Measurements from ENCODE around the gene SFT2D3.

Gene SFT2D3

DNA sequence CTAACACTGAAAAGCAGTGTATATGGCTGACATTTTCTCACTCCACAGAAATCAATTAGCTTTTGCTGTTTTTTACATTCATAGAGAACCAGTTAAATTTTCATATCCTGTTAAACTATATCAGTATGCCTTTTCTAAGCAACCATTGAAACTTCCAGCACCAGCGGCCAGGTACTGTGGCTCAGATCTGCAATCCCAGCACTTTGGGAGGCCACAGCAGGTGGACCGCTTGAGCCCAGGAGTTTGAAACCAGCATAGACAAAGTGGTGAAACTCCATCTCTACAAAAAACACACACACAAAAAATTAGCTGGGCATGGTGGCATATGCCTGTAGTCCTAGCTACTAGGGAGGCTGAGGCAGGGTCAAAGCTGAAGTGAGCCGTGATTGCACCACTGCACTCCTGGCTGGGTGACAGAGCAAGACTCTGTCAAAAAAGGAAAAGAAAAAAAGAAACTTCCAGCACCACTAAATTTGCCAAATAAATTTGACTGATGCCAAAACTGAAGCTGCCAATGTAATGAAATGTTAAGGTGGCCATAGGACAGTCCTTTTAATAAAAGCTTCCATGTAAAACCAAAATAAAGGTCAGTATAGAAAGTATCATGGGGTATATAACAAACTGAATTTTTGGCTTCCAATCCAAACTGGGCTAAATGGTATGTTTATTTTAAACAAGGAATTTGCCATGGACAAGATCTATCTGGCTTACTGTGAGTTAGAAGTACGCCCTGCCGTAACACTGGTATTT lies 3.5 kb downstream of the SFT2D3 start:
- DNase-seq (ENCODE audit: low read depth, low spot score) = no peak
- no peak overlapping the region for H3K27ac ChIP-seq

DNA sequence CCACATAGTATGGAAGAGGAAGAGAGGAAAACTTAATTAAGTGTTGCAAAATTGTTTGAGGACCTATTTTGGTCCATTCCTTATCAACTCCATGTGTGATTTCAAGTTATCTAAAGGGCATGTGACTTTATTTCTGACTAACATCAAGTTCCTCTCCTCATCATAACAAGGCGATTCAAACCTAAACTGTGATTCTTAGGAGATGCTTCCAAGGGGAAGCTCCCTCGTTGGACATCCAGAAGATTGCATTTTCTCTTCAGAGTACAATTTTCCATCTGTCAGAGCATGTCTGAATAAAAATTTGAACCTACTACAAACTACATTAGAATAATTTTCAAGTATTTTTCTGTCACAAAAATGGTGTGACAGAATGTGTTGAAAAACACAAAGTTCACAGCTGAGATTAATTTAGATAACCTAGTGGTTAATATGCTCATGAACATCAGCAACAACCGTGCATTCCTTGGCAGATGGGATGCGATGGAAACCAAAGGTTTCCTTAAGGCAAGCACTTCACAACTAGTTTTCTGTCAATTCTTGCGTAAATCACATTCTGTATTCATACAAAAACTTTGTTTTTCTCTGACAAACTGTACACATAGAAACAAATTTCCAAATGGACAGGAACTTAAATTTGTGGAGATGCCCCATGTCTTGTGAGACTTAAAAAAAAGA lies 4.2 kb downstream of the SFT2D3 start:
- no peak overlapping the region for H3K27ac ChIP-seq
- DNase-seq (ENCODE audit: low read depth, low spot score) = no peak

DNA sequence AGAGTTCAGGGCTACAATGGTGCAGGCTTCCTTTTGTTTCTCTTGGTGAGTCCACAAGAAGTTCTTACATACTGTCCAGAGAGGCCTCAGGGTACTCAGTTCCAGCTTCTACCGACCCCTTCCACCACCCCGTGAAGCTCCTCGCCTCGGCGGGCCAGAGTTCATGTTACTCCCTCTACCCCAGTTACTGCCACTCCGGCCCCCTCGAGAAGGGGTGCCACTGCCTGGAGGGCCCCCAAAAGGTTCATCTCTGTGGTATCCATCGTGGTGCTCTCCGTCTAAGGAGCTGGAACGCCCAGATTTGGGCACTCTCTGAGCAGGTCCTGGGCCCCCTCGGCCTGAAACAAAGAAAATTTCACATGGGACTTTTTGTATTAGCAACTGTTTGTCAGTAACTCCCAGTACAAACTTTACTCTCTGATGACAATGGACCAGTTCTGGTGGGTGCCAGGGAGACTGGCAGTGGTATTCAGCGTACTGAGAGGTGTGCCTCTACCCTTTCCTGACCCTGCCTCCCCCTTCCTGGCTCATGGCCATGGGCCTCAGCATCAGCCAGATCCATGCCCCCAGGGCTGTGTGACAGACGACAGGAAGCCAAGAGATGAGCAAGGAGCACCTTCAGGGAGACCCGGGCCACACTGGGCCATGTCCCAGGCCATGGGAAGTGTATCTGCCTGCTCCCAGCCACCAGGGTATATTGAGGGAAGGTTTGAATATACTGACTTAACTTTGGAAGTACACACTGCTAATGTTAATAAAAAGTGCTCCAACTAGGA lies 5.1 kb downstream of the SFT2D3 start:
- DNase-seq (ENCODE audit: low read depth, low spot score) = no peak
- no peak overlapping the region for H3K27ac ChIP-seq

DNA sequence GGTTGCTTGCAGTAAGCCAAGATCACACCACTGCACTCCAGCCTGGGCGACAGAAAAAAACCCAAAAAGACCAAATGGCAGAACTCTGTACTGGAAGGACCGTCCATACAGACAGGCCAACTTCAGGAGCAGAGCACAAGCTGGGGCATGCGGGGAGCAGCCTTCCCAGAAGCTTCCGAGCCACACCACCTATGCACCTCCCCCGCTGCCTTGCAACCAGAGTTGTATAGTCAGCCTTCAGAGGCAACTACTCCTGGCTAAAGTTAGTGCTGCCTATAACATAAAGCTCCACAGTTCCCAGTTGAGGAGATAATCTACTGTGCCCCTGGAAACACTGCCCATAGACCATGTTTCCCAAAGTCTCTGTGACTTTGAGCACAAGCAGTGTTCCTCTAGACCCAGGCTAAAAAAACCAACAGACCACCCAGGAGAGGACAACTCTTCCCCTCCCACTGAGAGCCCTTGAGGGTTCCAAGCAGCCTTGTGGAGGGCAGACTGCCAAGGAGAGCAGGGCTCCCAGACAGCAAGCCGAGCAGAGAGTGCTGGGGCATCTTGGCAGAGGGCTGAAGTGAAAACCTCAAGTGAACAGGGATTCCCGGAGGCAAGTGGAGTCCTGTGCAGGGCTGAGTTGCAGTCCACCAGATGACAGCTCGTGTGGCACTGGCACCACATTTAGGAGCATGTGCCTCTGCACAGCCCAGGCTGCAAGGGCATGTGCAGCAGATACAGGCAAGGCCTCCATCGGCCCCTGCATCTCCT lies 6.8 kb downstream of the SFT2D3 start:
- no peak for DNase-seq (ENCODE audit: low read depth, low spot score)
- no peak overlapping the region for H3K27ac ChIP-seq

DNA sequence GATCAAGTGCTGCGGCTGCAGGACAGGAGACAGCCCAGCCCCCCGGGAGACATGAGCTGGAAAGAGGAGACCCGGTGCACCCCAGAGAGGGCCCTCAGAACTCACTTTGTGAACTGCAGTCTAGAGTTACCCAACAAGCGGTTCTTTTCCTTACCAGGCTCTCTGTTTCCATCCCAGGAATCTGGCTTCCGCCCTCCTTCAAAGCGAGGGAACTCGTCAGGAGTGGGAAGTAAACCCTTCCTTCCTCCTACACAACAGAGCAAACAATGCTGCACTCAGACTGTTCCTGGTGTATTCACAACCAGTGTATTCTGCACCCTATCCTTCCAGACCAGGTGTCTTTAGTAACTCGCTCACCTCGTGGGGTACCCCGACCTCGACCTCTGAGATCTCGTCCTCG lies 8.0 kb downstream of the SFT2D3 start:
- DNase-seq (ENCODE audit: low read depth, low spot score) = no peak
- no peak overlapping the region for H3K27ac ChIP-seq

DNA sequence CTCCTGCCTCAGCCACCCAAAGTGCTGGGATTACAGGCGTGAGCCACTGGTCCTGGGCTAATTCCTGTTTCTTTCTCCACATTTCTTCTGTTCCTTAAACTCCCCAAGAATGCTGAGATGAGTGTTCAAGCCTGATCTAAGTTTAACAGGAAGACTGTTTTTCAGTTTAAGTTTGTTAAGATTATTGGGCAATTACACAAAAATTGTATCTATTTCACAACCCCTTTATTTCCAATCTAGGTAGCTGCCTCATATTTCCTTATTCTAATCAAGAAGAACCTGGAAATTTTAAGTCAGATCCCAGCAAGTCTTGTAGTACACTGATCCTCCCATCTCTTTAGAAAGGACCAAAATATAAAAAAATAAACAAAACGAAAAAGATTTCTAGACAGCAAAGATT lies 11.7 kb downstream of the SFT2D3 start:
- no peak overlapping the region for H3K27ac ChIP-seq
- DNase-seq (ENCODE audit: low read depth, low spot score) = no peak

DNA sequence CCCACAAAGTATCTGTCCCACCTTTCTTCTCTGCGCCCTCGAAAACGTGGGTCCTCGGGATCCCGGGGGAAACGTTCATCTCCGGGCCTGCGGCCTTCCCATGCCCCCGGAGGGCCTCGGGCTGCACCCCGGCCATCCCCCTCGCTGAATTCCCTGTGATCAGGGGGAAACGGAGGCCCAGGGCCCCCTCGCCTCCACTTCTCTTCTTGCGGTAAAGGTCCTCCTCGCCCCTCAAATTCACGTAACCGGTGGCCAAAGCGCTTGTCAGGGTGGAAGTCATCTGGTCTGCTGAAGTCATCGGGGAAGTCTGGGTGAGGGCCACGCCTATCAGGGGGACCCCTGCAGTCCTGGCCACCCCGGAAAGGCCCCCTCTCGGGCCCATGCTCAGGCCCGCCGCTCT lies 12.3 kb downstream of the SFT2D3 start:
- H3K27ac ChIP-seq = peak overlapping the region; percentile 16
- no peak for DNase-seq (ENCODE audit: low read depth, low spot score)

DNA sequence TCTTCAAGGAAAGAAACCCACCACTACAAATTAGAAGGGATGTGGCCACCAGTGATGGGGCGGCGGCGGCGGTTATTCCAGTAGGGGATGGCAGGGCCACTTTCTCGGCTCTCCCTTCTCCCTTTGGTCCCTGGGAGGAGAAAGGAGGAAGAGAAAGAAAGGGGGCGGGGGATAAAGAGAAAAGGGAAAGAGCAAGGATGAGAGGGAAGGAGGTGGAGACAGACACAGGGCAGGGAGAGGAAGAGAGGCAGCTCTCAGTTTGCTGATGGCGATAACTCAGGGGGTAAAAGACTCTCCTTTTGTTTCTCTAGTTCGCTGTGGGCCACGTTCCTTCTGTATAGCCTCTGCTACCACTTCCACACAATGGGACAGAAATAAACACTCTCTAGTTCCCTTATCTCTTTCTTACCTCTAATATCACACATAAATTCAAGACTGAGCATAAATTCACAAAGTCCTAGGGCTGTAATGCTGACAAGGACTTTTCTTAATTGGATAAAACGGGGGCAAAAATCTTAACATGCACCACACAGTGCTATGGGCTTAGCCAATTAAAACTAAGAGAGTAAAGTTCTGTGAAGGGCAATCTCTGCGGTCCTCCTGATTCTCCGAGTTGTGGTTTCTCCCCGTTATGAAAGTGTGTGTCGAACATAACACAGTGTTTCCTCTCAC lies 14.6 kb downstream of the SFT2D3 start:
- DNase-seq (ENCODE audit: low read depth, low spot score) = no peak
- no peak overlapping the region for H3K27ac ChIP-seq

DNA sequence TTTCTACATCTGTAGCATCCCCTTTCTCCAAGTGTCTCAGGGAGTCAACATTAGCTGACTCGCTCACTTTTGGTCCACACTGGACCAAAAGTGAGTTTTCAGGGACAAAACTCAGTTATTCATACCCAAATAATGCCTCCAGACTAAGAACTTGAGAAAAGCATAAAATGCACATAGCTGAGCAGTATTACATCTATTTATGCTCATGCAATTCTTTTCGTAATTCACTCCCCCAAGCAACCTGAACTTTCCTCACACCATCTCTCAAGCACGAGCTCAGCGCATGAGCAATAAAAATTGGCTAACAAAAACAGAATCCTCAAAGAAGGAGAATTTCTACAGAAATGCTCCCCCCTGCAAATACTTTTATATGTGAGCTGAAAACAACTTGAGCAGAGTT lies 17.0 kb downstream of the SFT2D3 start:
- DNase-seq (ENCODE audit: low read depth, low spot score) = no peak
- H3K27ac ChIP-seq = no peak overlapping the region

DNA sequence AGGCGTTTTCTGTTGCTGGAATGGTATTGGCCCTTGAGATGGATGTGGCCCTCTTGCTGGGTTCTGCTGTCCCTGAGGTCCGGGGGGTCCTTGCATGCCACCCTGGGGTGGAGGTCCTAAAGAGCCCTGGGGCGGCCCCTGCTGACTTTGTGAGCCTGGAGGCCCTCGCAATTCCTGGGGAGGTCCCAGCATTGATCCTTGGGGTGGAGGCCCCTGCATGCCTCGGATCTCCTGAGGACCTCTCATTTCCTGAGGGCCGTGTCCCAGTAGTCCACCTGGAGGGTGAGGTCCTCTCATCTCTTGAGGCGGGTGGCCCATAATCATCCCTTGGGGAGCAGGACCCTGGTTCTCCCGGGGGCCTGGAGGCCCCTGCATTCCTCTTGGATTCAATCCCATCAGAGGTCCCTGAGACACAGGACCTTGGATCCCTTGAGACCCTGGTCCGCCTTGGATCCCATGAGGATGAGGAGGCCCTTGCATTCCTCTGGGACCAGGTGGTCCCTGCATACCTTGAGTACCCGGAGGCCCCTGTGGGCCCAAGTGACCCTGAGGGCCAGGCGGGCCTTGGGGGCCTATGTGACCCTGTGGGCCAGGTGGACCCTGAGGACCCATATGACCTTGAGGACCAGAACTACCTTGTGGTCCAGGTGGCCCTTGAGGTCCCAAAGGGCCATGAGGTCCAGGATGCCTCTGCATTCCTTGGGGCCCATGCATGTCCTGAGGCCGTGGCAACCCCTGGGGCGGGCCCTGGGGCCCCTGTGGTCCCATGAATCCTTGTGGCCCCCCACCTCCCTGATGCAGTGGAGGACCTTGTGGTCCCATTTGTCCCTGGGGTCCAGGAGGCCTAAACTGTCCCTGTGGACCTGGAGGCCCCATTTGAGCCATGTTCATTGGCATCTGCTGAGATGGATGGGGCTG lies 18.3 kb downstream of the SFT2D3 start:
- no peak overlapping the region for H3K27ac ChIP-seq
- DNase-seq (ENCODE audit: low read depth, low spot score) = no peak

DNA sequence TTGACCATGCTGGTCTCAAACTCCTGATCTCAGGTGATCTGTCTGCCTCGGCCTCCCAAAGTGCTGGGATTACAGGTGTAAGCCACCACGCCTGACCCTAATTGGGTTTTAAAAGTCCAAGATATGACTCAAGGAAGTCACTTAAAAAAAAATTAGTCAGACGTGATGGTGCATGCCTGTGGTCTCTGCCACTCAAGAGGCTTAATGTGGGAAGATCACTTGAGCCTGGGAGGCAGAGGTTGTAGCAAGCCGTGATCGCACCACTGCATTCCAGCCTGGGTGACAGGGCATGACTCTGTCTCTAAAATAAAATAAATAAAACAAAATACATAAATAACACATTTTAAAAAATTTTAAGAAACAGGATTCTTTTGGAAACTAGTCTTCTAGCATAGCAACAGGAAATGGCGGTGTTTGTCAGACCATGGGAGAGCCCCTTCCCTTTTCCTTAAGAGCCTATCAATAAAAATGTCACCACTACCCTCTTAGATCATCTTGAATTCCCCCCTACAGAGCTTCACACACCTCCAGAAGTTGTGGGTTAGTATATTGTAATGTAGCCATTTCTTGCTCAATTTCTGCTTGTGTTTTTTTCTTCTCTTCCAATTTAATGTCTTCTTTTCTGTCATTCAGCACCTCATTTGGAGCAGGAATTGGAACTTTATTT lies 20.1 kb downstream of the SFT2D3 start:
- peak overlapping the region; percentile 80 for H3K27ac ChIP-seq
- DNase-seq (ENCODE audit: low read depth, low spot score) = peak; percentile 64

DNA sequence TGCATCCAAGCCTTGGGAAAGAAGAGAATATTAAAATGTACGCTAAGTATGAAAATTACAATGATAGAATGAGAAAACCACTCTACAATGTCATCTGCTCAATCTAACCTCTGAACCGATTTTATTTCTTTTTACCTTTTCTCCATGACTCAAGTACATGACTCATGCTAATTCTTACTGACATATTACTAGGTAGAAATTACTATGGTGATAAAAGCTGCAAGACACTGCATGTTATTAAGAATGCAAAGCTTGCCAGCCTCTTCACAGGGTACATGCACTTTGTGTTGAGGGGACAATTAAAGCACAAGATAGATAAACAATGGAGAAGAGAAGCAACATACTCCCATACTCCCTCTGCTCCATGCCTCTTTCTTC lies 20.7 kb downstream of the SFT2D3 start:
- H3K27ac ChIP-seq = peak overlapping the region; percentile 80
- DNase-seq (ENCODE audit: low read depth, low spot score) = peak; percentile 37

DNA sequence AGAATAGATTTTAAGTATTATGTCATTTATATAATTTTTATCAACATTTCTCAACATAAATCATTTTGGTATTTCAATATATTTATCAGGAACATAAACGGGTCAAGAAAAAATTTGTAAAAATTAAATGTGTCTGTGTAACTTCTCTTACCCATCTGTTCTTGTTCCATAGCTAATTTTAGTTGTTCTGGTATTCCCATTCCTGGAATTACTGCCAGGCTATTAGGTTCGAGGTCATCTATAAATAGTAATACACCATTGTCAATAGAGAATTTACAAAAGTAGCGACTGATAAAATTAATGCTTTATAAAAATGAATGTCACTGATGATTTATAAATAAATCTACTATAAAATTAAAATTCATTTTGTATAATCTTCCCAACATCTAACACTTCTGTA lies 21.5 kb downstream of the SFT2D3 start:
- no peak for DNase-seq (ENCODE audit: low read depth, low spot score)
- peak overlapping the region; percentile 80 for H3K27ac ChIP-seq

DNA sequence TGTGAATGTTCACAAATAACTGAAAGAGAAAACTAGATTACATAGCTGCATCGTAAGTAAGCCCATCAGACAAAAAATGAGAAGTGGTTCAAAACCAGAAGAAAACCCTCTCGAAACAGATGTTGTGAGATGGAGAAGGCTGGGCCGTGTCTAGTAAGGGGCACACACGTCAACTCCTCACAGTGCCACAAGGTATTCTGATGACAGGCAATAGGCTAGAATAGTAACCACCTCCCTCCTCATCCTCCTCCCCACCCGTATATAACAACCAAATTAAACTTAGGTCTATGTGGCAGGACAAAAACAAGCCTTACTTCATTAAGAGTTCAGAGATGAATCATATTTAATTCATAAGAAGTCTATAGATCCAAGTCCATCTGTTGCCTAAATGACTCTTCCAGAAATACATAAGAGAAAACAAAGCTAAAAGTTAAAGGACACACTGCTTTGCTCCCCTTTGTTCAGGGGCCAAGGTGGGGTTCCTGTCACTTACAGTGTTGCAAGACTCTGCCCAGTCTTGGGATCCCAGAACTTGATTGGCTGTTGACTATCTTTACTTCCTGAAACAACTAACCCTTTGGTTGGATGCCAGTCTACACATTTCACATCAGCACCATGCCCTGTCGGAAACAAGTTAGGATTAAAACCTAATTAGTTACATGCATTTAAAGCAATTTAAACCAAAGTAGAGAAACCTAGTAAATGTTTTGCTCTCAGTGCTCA lies 25.0 kb downstream of the SFT2D3 start:
- no peak for DNase-seq (ENCODE audit: low read depth, low spot score)

DNA sequence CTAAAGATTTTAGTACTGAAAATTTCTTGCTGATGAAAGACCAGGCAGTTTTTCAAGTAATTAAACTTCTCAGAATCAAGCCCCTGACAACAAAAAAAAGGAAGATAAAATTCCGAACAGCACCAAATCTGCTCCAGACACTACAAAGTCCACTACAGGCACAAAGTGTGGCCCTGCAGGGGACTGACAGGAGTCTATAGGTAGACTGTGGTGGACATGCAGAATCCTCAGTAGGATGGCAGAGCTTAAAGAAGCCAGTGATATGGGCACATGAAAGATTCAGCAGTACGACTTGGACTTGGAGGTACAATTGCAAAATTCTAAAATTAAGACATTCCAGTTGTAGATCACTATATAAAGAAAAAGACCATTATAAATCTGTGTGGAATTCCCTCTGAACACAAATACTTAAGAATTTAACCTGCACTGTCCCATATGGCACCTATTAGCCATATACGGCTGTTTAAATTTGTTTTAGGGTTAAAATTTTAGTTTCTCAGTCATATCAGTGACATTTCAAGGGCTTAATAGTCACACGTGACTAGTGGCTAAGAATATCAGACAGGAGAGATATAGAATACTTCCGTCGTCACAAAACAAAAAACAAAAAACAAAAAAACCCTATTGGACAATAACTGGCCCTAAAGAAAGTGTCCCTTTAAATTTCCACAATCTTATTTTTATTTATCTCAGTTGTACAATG lies 32.0 kb downstream of the SFT2D3 start:
- H3K27ac ChIP-seq = no peak overlapping the region
- no peak for DNase-seq (ENCODE audit: low read depth, low spot score)

More for the DNA sequence above, 25.0 kb downstream of the SFT2D3 start:
- H3K27ac ChIP-seq = no peak overlapping the region

DNA sequence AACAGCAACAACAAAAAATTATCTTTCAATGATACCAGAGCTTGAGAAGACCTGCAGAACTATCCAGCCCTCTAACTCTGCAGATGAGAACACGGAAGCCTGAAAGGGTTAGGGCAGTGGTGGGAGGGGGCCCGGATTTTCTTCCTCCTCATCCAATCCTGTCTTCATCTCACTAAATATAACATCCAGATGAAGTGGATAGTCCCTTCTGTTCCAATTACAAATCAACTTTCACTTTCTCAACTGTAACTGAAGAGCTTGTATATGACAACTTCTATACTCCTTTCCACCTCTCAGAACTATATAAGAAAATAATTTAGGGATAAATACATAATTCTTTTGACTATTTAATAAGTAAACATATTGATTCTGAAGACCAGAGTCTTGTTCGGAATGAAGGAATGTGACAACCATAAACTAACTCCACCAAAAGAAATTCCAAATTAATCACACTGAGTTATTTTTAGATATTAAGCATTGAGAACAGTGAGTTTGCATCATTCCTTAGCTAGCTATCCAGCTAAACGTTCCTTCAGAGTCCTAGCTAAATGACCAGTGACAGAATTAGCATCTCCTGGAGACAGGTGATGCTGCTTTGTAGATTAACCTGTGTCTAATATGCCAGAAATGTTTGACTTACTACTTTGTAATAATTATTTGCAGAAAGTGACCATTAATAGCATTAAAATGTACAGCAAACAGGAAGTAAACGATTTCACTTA lies 32.7 kb downstream of the SFT2D3 start:
- no peak overlapping the region for H3K27ac ChIP-seq
- no peak for DNase-seq (ENCODE audit: low read depth, low spot score)

DNA sequence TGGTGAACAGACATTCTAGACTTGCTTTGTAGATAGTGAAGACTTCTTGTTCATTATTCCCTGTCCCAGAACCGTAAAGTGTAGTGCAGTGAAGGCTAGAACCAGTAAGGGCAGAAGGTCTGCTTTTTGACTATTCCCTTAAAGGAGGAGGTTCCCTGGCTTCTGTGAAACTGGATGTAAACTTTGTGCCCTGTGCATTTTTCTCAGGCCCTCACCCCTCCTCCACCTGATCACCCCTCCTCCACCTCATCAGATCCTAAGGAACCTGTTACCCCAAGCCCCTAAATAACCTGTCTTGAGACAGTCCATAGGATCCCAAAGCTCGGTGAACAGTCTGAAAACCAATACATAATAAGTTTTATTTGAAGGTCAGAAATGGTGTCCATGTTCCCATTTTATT lies 33.7 kb downstream of the SFT2D3 start:
- no peak overlapping the region for H3K27ac ChIP-seq
- no peak for DNase-seq (ENCODE audit: low read depth, low spot score)
